ENCODE measurements around the gene BORCS5. TPM values are rescaled to one million over a fixed set of nuclear protein-coding genes. Genes with fewer than 3 reads are reported as not detected.
"Not testable (repeated sequence)": the region's sequence is repeated elsewhere in the genome, so short reads cannot be mapped to it uniquely, and the experiment has no call there.

The BORCS5 gene
- total RNA-seq, 1 donor from 2014 or later, result 22.7 TPM

- Mint-ChIP-seq H3K36me3 (ENCODE audit: low read depth) (peaks cover 26% of the 10 kb centered on the region), H3K4me3 (no peak overlapping the region), H3K9me3 (peaks cover 7% of the 10 kb centered on the region), H3K27ac (no peak overlapping the region), H3K4me1 (peaks cover 3% of the 10 kb centered on the region), H3K27me3 (no peaks in the 10 kb centered on the region)
- ChIA-PET CTCF (interaction anchor here (0.5 kb wide), 1 partner anchor 333 kb away, joined by 3 read pairs; no protein-coding TSS in a partner anchor), POLR2A (no interaction called here)
- intact Hi-C loops (cut with micrococcal nuclease), result no loop called here
- TF ChIP-seq CTCF (IDR thresholded peaks at IDR 0.05), result no peak
- no peak for ATAC-seq (ENCODE audit: low read depth)
- DNase-seq, result no peak
These were observed 46.7 kb downstream of the BORCS5 start for GRCh38 chr12:12403264-12404248.

- DNase-seq (no peak), ATAC-seq (ENCODE audit: low read depth) (no peak)
- CTCF ChIA-PET, result no interaction called here
- peaks cover 7% of the 10 kb centered on the region for H3K9me3 Mint-ChIP-seq
- H3K27ac Mint-ChIP-seq, result no peak overlapping the region
- no peaks in the 10 kb centered on the region for H3K27me3 Mint-ChIP-seq
- H3K36me3 Mint-ChIP-seq (ENCODE audit: low read depth), result peaks cover 26% of the 10 kb centered on the region
- no peak for TF ChIP-seq CTCF (IDR thresholded peaks at IDR 0.05)
- POLR2A ChIA-PET, result no interaction called here
- H3K4me3 Mint-ChIP-seq, result no peak overlapping the region
- peaks cover 3% of the 10 kb centered on the region for H3K4me1 Mint-ChIP-seq
- intact Hi-C loops (cut with micrococcal nuclease), result no loop called here
These were observed 47.4 kb downstream of the BORCS5 start for GRCh38 chr12:12404297-12404696.

GRCh38 chr12:12405882-12406281, 49.0 kb downstream of the BORCS5 start:
- Mint-ChIP-seq H3K27me3 (no peaks in the 10 kb centered on the region), H3K36me3 (ENCODE audit: low read depth) (peaks cover 22% of the 10 kb centered on the region), H3K9me3 (peaks cover 3% of the 10 kb centered on the region), H3K4me3 (no peak overlapping the region), H3K27ac (no peak overlapping the region), H3K4me1 (peaks cover 3% of the 10 kb centered on the region)
- ChIA-PET POLR2A (no interaction called here), CTCF (no interaction called here)
- intact Hi-C loops (cut with micrococcal nuclease), result no loop called here
- ATAC-seq (ENCODE audit: low read depth) (no peak), DNase-seq (no peak)
- TF ChIP-seq CTCF (IDR thresholded peaks at IDR 0.05), result no peak

GRCh38 chr12:12406762-12407161, 49.9 kb downstream of the BORCS5 start:
- no peak for TF ChIP-seq CTCF (IDR thresholded peaks at IDR 0.05)
- Mint-ChIP-seq H3K27ac (no peak overlapping the region), H3K9me3 (no peaks in the 10 kb centered on the region), H3K4me1 (peaks cover 3% of the 10 kb centered on the region), H3K4me3 (no peak overlapping the region), H3K36me3 (ENCODE audit: low read depth) (peaks cover 19% of the 10 kb centered on the region), H3K27me3 (no peaks in the 10 kb centered on the region)
- ChIA-PET CTCF (no interaction called here), POLR2A (no interaction called here)
- DNase-seq, result no peak
- ATAC-seq (ENCODE audit: low read depth), result no peak
- intact Hi-C loops (cut with micrococcal nuclease), result no loop called here

GRCh38 chr12:12408265-12408690, 51.4 kb downstream of the BORCS5 start:
- H3K27me3 Mint-ChIP-seq, result no peaks in the 10 kb centered on the region
- ChIA-PET POLR2A (no interaction called here), CTCF (no interaction called here)
- peaks cover 17% of the 10 kb centered on the region for H3K36me3 Mint-ChIP-seq (ENCODE audit: low read depth)
- H3K27ac Mint-ChIP-seq, result no peak overlapping the region
- TF ChIP-seq CTCF (IDR thresholded peaks at IDR 0.05), result no peak
- H3K4me1 Mint-ChIP-seq, result peaks cover 3% of the 10 kb centered on the region
- DNase-seq, result no peak
- intact Hi-C loops (cut with micrococcal nuclease), result no loop called here
- H3K9me3 Mint-ChIP-seq, result no peaks in the 10 kb centered on the region
- ATAC-seq (ENCODE audit: low read depth), result no peak
- no peak overlapping the region for H3K4me3 Mint-ChIP-seq

- H3K27ac Mint-ChIP-seq; H3K4me1 Mint-ChIP-seq; H3K4me3 Mint-ChIP-seq; H3K27me3 Mint-ChIP-seq; DNase-seq; intact Hi-C loops (cut with micrococcal nuclease); H3K9me3 Mint-ChIP-seq; POLR2A ChIA-PET; CTCF ChIA-PET; ATAC-seq (ENCODE audit: low read depth): not testable (repeated sequence)
- H3K36me3 Mint-ChIP-seq (ENCODE audit: low read depth), result peaks cover 11% of the 10 kb centered on the region
These were observed 52.5 kb downstream of the BORCS5 start for GRCh38 chr12:12409337-12409736.
